Transverse colon (tissue), 4 donors: ENCODE results near the gene ACTR3.

Experiments
- POLR2AphosphoS5 ChIP-seq, 3 donors: sonication (generic); formaldehyde crosslinking; IDR thresholded peaks; one replicate each; pipeline ENCODE4 v1.6.1; 2016; ENCODE audit warnings: antibody characterized with exemption in 3 of 3
- TF ChIP-seq, protein P1 (sequence below), 5 experiments: fragments of 200-600 bp in 3 of 5; fragments of 450-650 bp in 2 of 5; sonication (generic) in 3 of 5; IDR thresholded peaks; 1 replicate in 2 of 5; 2 replicates in 3 of 5; pipeline ENCODE4 v1.5.1; 2016 to 2017; ENCODE audit warnings: antibody characterized with exemption in 5 of 5, inconsistent platforms in 3 of 5, mild to moderate bottlenecking in 2 of 5, moderate library complexity in 1 of 5

DNA sequence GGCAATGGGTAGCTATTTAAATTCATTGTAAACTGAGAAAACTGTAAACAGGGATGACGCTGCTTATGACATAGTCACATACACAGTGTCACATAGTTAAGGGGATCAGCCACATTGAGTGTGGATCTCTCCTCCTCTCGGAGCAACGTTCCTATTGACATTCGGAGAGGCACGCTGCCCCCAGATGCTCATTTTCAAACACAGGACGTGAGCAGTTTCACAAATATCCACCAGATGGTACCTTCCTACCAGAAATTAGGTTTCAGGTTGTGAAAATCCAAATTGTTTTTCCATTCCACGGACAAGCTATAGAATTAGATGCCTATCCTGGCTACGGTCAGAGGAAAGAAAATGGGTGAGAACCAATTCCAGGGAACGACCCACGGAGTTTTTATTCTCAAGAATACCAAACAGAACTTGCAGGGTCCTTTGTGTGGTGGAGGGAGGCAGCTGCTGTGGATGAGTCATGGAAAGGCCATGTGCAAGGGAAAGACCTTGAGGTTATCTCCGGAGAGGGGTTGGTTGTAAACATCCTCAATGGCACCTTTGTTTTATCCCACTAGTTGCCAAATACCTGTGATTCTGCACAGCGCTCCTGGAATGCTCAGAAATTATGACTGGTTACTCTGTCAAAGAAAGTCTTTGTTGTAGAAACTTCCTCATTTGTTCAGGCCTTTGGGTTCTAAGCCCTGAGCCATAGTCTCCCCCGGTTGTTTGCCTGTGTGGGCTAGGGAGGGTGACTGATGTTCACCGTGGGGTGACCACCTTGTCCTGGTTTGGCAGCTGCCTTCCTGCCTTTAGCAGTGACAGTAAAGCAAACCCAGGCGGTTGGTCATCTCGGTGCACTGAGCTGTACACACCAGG is 88.0 kb downstream of the ACTR3 start:
- no peak for TF ChIP-seq POLR2AphosphoS5 (IDR thresholded peaks at IDR 0.05)
- TF ChIP-seq, protein P1, sequence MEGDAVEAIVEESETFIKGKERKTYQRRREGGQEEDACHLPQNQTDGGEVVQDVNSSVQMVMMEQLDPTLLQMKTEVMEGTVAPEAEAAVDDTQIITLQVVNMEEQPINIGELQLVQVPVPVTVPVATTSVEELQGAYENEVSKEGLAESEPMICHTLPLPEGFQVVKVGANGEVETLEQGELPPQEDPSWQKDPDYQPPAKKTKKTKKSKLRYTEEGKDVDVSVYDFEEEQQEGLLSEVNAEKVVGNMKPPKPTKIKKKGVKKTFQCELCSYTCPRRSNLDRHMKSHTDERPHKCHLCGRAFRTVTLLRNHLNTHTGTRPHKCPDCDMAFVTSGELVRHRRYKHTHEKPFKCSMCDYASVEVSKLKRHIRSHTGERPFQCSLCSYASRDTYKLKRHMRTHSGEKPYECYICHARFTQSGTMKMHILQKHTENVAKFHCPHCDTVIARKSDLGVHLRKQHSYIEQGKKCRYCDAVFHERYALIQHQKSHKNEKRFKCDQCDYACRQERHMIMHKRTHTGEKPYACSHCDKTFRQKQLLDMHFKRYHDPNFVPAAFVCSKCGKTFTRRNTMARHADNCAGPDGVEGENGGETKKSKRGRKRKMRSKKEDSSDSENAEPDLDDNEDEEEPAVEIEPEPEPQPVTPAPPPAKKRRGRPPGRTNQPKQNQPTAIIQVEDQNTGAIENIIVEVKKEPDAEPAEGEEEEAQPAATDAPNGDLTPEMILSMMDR (IDR thresholded peaks at IDR 0.05), result peak in 4 of 5 experiments; percentile 34 to 70 (median 50)
